Type B pancreatic cell (in vitro differentiated cells): ENCODE measurements around the gene AKT1S1. TPM values are rescaled to one million over a fixed set of nuclear protein-coding genes. Genes with fewer than 3 reads are reported as not detected.

Experiments used
- DNase-seq: peaks from one replicate; pipeline ENCODE4 v3.0.0; 2021; ENCODE audit warnings: mixed read lengths; ENCODE audit not compliant: unreplicated experiment; ENCODE audit errors: extremely low spot score
- H3K27ac Mint-ChIP-seq: 2 replicates; pipeline ENCODE4 v1.8.0; 2021; ENCODE audit warnings: mild to moderate bottlenecking, mixed read lengths
- H3K27me3 Mint-ChIP-seq: 2 replicates; pipeline ENCODE4 v1.8.0; 2021; ENCODE audit warnings: mixed read lengths
- H3K36me3 Mint-ChIP-seq: 2 replicates; pipeline ENCODE4 v1.8.0; 2021; ENCODE audit warnings: mixed read lengths
- H3K4me1 Mint-ChIP-seq: one replicate; pipeline ENCODE4 v1.8.0; 2021; ENCODE audit warnings: mixed read lengths; ENCODE audit not compliant: unreplicated experiment
- H3K4me3 Mint-ChIP-seq: 2 replicates; pipeline ENCODE4 v1.8.0; 2021; ENCODE audit warnings: mild to moderate bottlenecking, mixed read lengths
- H3K9me3 Mint-ChIP-seq: 2 replicates; pipeline ENCODE4 v1.8.0; 2021; ENCODE audit warnings: mixed read lengths
- CTCF ChIP-seq: fragments of 200-600 bp; sonication (generic); conservative IDR thresholded peaks from 2 replicates; pipeline ENCODE4 v1.5.0; 2021; ENCODE audit warnings: antibody characterized with exemption, mild to moderate bottlenecking
- total RNA-seq: library from RNA; stranded (reverse); gene quantifications from 2 replicates; pipeline ENCODE4 v1.2.1, GENCODE V29; 2021; ENCODE audit warnings: low replicate concordance

AKT1S1 gene
- total RNA-seq, 1 donor from 2014 or later: 40.1 TPM

GRCh38 chr19:49878744-49879070 is 1.6 kb upstream of the AKT1S1 start:
- Mint-ChIP-seq H3K4me1 (peaks cover 4% of the 10 kb centered on the region), H3K27me3 (no peaks in the 10 kb centered on the region), H3K27ac (no peak overlapping the region), H3K36me3 (peaks cover 17% of the 10 kb centered on the region), H3K4me3 (no peak overlapping the region), H3K9me3 (no peaks in the 10 kb centered on the region)
- TF ChIP-seq CTCF: no peak
- DNase-seq: no peak

DNA sequence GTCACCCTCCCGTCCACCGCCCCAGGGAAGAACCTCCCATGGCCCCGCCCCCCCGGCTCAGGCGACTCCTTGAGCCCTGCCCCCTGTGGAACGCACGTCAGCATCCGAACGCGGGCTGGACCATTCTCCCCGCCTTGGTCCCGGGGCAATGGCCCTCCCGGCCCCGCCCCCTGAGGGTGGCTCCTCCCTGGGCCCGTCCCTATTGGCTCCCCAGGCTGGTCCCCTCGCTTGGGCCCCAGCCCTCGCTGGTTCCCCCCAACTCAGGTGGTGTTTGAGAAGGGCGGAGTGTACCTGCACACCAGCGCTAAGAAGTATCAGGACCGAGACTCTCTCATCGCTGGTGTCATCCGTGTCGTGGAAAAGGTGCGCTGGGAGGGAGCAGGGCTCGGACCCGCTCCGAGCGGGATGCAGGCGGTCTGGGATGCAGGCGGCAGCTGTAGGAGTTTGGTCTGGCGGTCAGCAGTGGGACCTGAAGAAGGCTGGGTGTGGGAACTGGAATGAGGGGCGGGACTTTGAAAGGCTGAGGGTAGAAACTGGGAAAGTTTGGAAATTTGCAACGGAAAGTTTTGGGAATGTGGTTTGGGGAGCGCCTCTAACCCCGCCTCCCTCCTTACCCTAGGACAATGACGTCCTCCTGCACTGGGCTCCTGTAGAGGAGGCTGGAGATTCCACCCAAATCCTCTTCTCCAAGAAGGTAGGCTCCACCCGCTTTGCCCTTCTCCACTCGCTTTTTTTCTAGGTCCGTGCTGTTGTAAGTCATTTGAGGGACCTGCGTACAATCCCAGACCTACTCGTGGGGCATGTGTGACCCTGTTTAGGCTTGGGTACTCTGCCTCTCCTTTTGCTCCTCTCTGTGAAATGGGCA is 956 bp upstream of the AKT1S1 start:
- no peak for TF ChIP-seq CTCF
- H3K27ac Mint-ChIP-seq: no peak overlapping the region
- H3K27me3 Mint-ChIP-seq: no peaks in the 10 kb centered on the region
- peak; percentile 98 for DNase-seq
- H3K4me1 Mint-ChIP-seq: peaks cover 4% of the 10 kb centered on the region
- H3K9me3 Mint-ChIP-seq: no peaks in the 10 kb centered on the region
- H3K36me3 Mint-ChIP-seq: peaks cover 13% of the 10 kb centered on the region
- H3K4me3 Mint-ChIP-seq: no peak overlapping the region

- Mint-ChIP-seq H3K27me3 (no peaks in the 10 kb centered on the region), H3K4me1 (peaks cover 4% of the 10 kb centered on the region), H3K4me3 (no peak overlapping the region), H3K36me3 (peaks cover 10% of the 10 kb centered on the region), H3K9me3 (no peaks in the 10 kb centered on the region), H3K27ac (no peak overlapping the region)
- no peak for TF ChIP-seq CTCF
- peak; percentile 97 for DNase-seq
Measured at GRCh38 chr19:49876422-49877019, 634 bp downstream of the AKT1S1 start.

- Mint-ChIP-seq H3K27me3 (no peaks in the 10 kb centered on the region), H3K4me3 (no peak overlapping the region), H3K9me3 (no peaks in the 10 kb centered on the region), H3K36me3 (peaks cover 7% of the 10 kb centered on the region), H3K4me1 (peaks cover 4% of the 10 kb centered on the region), H3K27ac (no peak overlapping the region)
- TF ChIP-seq CTCF: no peak
- DNase-seq: no peak
Measured at GRCh38 chr19:49875857-49876421, 1.2 kb downstream of the AKT1S1 start.

- Mint-ChIP-seq H3K9me3 (no peaks in the 10 kb centered on the region), H3K4me1 (peaks cover 4% of the 10 kb centered on the region), H3K4me3 (no peak overlapping the region), H3K27ac (peak overlapping the region; percentile 35), H3K36me3 (peaks cover 7% of the 10 kb centered on the region), H3K27me3 (no peaks in the 10 kb centered on the region)
- no peak for TF ChIP-seq CTCF
- DNase-seq: no peak
Measured at GRCh38 chr19:49875177-49875576, 2.0 kb downstream of the AKT1S1 start.
